Activated CD4-positive, alpha-beta T cell treated with anti-CD3 and anti-CD28 coated beads, Interleukin-2, amount 50 U/mL, for 1 hour (primary cell): ENCODE data around the gene SKP1.
"Not testable (repeated sequence)": the region's sequence is repeated elsewhere in the genome, so short reads cannot be mapped to it uniquely, and the experiment has no call there.

ENCODE experiments used
- DNase-seq: peaks from one replicate; pipeline ENCODE4 v3.0.0-alpha.2; 2020

The SKP1 gene

DNA sequence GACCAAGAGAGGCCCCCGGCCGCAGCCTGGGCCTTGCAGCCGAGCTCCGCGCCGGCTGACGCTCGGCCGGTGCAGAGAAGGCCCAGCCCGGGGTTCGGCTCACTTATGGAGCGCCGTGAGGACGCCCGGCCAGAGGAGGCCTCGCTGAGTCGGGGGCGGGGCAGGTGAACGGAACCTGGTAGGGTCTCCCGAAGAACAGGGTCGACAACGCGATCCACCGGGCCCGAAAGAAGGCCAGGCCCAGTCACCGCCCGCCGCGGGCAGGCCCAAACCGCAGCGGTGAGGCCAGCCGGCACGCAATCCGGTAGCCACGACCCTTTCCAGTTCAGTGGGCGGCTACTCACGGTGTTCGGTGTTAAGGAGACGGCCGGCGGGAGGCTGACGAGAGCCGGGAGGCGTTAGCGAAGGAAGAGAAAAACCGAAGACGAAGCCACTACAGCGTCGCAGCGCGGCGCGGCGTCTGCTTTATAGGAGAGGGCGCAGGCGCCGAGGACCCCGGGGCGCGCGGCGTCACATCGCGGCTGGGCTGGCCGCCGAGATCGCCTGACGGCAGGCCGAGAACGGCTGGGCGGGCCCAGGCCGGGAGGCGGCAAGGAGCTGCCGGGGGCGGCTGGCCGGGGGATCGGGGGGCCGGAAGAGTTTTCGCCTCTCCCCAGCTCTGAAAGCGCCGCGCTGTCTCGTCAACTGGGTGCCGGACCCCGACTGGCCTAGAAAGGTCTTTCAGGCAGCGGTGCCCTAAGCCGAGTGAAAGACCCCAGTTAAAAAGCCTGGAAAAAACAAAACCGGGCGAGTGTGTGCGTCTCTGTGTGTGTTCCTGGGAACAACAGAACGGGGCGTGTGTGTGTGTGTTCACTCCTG, at the start of gene SKP1:
Gene SKP1 (minus strand): TSS at position 440 of the 858 bp plus-strand sequence. CDS start 2,928 bp downstream, outside the sequence.
- peak; percentile 86 for DNase-seq

DNA sequence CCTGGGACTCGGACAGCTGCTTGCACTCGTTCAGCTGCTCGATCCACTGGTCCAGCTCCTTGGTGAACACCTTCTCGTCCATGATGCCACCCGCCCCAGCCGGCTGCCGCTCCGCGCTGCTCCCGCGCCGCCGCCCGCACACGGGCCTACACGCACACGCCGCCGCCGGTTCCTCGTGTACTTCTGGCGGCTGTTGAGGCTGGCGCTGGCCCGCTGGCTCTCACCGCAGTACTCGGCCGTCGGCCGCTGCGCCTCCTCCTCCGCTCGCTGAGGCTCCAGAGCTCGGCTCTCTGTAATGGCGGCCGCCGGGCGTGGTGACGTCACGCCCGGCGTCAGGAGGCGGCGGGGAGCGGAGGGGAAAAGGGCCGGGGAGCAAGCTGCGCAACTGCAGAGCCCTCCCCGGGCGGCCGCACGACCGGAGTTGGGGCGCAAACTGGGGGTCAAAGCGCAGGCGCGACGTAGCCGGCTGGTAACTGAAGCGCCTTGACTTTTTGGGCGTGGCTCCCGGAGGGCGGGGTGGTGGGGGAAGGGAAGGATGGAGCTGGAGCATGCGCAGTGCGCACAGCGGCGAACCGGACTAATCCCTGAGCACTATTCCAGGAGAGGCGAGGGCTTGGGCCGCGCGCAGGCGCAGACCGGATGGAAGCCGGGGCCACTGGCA, 49.2 kb upstream of the SKP1 start, which contains the start of gene PPP2CA:
Gene PPP2CA (minus strand): TSS at position 294 of the 661 bp plus-strand sequence. CDS start 212 bp downstream, at position 82.
- DNase-seq = peak; percentile 99

- peak; percentile 57 for DNase-seq
Measured at GRCh38 chr5:134224888-134225779, 48.4 kb upstream of the SKP1 start.

DNA sequence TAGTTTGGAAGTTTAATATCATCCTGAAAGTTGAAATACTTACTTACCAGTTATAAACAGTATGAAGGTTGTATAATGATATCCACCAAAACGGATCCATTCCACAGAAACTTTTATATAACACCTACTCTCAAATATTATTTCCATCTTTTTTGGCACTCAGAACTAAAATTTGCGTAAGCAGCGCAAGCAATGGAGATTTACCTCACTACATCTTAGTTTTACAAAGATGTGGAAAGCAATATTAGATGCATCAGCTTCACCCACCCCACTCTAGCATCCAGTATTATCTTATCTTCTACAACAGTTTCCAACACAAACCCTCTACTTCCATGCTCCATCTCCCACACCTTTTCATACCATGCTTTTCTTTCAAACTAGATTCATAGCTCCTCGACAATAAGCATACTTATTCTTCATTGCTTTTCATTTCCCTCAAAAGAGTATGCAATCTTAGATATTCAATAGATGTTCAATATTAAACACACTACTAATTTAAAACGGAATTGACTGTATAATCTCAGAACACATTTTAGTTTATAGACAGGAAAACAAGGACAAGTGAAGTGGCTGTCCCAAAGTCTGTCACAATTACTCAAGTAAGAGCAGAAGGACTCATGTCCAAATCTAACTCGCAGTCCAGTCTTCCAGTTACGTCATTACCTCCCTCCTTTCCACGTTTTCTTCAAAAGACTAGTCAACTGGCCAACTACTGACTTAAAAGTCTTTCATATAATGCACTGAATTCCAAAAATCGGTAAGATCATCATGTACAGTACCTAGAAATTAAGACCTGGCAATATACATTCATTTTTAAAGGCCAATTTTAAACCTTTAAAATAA, 46.9 kb upstream of the SKP1 start:
- no peak for DNase-seq

DNA sequence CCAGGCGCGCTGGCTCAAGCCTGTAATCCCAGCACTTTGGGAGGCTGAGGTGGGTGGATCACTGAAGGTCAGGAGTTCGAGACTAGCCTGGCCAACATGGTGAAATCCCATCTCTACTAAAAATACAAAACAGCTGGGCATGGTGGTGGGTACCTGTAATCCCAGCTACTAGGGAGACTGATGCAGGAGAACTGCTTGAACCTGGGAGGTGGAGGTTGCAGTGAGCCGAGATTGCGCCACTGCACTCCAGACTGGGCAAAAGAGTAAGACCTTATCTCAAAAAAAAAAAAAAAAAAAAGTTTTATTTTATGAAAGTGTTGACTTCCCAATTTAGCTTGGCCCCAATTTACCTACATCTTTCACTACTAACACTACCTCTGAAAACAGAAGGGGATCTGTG, 44.9 kb upstream of the SKP1 start:
- DNase-seq = not testable (repeated sequence)

DNA sequence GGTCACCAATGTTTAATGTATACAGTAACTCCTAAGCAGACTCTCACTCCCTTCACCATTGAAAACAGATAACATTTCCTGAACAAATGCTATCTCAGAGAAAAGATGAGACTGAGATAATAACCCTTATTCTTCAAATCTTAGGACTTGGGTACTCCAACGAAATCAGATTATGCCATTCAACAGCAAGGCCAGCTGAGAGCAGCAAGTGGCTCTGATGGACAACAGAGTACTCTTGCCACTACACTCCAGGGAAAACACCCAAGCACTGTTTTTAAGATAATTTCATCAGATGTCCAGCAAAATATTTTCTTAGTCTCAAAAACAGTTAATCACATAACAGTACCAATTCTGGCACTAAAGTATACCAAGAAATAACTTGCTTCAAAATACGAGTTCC, 39.0 kb upstream of the SKP1 start:
- DNase-seq = no peak

GRCh38 chr5:134211263-134212031, 34.7 kb upstream of the SKP1 start:
- not testable (repeated sequence) for DNase-seq

DNA sequence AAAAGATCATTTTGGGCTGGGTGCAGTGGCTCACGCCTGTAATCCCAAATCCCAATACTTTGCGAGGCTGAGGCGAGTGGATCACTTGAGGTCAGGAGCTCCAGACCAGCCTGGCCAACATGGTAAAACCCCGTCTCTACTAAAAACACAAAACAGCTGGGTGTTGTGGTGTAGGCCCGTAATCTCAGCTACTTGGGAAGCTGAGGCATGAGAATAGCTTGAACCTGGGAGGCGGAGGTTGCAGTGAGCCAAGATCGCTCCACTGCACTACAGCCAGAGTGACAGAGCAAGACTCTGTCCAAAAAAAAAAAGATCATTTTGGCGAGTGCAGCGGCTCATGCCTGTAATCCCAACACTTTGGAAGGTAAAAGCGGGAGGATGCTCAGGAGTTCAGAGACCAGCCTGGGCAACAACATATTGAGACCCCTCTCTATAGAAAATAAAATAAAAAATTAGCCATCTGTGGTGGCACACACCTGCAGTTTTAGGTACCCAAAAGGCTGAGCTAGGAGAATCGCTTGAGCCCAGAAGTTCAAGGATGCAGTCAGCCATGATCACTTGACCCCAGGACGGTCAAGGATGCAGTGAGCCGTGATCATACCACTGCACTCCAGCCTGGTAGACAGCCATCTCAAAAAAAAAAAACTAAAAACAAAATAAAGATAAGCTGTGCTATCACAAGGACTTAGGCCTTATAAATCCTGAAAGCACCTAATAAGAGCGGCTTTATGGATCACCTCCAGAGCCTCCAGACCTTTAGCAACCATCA, 32.9 kb upstream of the SKP1 start:
- DNase-seq = no peak

DNA sequence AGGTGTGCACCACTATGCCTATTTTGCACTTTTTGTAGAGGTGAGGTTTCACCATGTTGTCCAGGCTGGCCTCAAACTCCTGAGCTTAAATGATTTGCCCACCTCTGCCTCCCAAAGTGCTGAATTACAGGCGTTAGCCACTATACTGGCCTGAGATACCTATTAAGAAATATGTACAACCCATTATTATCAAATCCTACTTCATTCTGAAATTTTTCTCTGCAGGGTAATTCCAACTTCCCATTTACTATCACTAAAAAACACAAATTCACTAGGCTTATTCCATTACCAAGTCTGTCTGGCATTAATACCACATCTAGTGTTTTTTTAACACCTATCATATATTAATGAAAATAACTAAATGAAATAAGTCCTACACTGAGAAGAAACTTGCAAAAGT, 30.9 kb upstream of the SKP1 start:
- no peak for DNase-seq

DNA sequence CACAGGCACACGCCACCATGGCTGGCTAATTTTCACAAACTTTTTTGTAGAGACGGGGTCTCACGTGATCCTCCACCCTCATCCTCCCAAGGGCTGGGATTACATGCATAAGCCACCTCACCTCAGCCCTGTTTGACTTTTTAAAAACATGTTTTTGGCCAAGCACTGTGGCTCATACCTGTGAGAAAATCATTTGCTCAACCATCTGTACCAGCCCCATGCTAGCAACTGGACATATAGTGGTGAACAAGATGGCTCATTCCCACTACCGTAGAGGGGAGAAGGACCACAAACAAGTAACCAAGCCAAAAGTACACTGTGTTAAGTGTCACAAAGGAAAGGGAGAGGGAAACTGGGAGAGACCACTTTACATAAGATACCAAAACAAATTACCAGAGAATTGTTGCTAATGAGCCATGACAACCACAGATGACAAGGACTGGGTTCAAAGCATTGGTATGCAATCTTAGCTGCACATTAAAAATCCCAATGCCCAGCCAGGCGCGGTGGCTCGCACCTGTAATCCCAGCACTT, 29.9 kb upstream of the SKP1 start:
- no peak for DNase-seq

GRCh38 chr5:134204575-134204974, 27.8 kb upstream of the SKP1 start:
- DNase-seq = no peak

GRCh38 chr5:134203630-134204029, 26.9 kb upstream of the SKP1 start:
- no peak for DNase-seq

- no peak for DNase-seq
Measured at GRCh38 chr5:134195666-134196065, 18.9 kb upstream of the SKP1 start.

GRCh38 chr5:134189031-134189430, 12.3 kb upstream of the SKP1 start:
- DNase-seq = no peak

DNA sequence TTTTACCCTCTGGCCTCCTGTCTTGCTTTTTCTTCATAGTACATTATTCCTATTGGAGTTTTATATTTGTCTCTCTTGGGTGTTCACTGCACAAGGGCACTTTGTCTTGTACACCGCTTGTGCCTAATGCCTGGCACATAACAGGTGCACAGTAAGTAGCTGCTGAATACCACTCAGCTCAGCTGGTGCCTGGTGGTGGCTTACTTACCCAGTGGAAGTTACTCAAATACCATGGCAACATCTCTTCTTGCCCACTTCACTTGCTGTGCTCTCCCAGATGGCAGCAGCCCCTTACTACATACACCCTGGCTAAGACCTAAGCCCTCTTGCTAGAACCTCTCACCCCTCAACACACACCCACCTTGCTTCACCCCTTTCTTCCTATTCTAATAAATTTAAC, 11.3 kb upstream of the SKP1 start:
- DNase-seq = no peak

- peak; percentile 76 for DNase-seq
Measured at GRCh38 chr5:134184155-134185135, 7.7 kb upstream of the SKP1 start.

DNA sequence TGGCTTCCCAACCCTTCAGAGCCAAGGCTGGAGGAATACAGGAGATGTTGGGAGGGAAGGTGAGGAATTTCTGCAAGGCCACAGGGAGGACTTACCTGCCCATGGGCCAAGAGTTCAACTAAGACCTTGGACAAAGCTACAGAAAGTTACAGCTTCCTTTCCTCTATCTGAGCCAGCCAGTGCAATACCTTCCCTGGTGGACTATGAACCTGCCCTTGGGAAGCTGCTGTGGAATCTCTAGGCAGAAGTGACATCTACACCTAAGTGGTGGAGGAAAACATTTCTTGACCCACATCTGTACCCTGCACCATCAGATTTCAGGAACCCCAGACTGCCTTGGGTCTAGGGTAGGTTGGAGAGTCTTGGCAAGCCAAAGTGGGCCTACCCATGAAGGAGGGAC, 6.7 kb upstream of the SKP1 start:
- DNase-seq = no peak

GRCh38 chr5:134178096-134178419, 1.3 kb upstream of the SKP1 start:
- no peak for DNase-seq
